BJ (cell line): ENCODE results near the gene ERF. TPM values are rescaled to one million over a fixed set of nuclear protein-coding genes. Genes with fewer than 3 reads are reported as not detected.
"Not testable (repeated sequence)": the region's sequence is repeated elsewhere in the genome, so short reads cannot be mapped to it uniquely, and the experiment has no call there.

ENCODE experiments used
- CTCF ChIA-PET: fragments of 350-600 bp; formaldehyde crosslinking; extraction: SDS; loops from one replicate; lab custom pipeline; 2021; ENCODE audit warnings: antibody characterized with exemption, inconsistent platforms; lab: Yijun Ruan, JAX
- POLR2A ChIA-PET: fragments of 300-600 bp; sonication (Branson Sonifier 250); formaldehyde crosslinking; extraction: SDS; loops from one replicate; lab custom pipeline; 2021; ENCODE audit warnings: antibody characterized with exemption; lab: Charles Lee
- DNase-seq: peaks from one replicate; pipeline ENCODE4 v3.0.0-alpha.2; 2011; ENCODE audit warnings: low read depth
- H3K27me3 ChIP-seq: 2 replicates; pipeline ENCODE4 v1.6.0; 2011; ENCODE audit warnings: low read length; ENCODE audit not compliant: control insufficient read depth, insufficient read depth
- H3K36me3 ChIP-seq: 2 replicates; pipeline ENCODE4 v1.5.1; 2011; ENCODE audit warnings: low read length; ENCODE audit not compliant: control insufficient read depth, insufficient read depth
- H3K4me3 ChIP-seq: 2 replicates; pipeline ENCODE4 v1.5.1; 2011; ENCODE audit warnings: low read depth, mild to moderate bottlenecking, control low read depth, low read length
- CTCF ChIP-seq: IDR thresholded peaks from 2 replicates; pipeline ENCODE4 v1.5.1; 2011; ENCODE audit warnings: low read depth, mild to moderate bottlenecking, control low read depth, inconsistent platforms, low read length, moderate library complexity; ENCODE audit not compliant: insufficient read depth
- polyA plus RNA-seq: library from polyadenylated mRNA; depleted of rRNA; stranded (reverse); fragments of >200 nt; gene quantifications from 2 replicates; pipeline ENCODE4 v1.2.3, GENCODE V29; 2011

ERF gene
- polyA plus RNA-seq, 1 experiment, result 51.4 TPM

GRCh38 chr19:42269478-42270345 lies 14.8 kb upstream of the ERF start:
- CTCF ChIA-PET, result interaction anchor here (1.6 to 4.2 kb wide), 3 partner anchors 10 to 26 kb away, joined by 9 to 20 read pairs (median 18); partner anchors contain the start of gene GSK3A
- Histone ChIP-seq H3K36me3 (peaks cover 18% of the 10 kb centered on the region), H3K4me3 (peak overlapping the region; percentile 87), H3K27me3 (no peaks in the 10 kb centered on the region)
- no peak for TF ChIP-seq CTCF
- POLR2A ChIA-PET, result no interaction called here
- no peak for DNase-seq

- H3K4me3 ChIP-seq, result peak within 1 kb of the TSS; percentile 87
- TF ChIP-seq CTCF, result no peak
- no peaks in the 10 kb centered on the region for H3K27me3 ChIP-seq
- ChIA-PET POLR2A (no interaction called here), CTCF (interaction anchor here (2.2 to 4.2 kb wide), 2 partner anchors 11 to 23 kb away, joined by 18 to 20 read pairs; no protein-coding TSS in a partner anchor)
- H3K36me3 ChIP-seq, result peaks cover 12% of the 10 kb centered on the region
- DNase-seq, result peak; percentile 100
These were observed 14.0 kb upstream of the ERF start, which contains the start of gene CIC for GRCh38 chr19:42268704-42269477. Gene CIC, plus strand, starts transcription at chr19:42269252. Its CDS starts 2,532 bp downstream, at chr19:42271784.

- POLR2A ChIA-PET, result no interaction called here
- Histone ChIP-seq H3K27me3 (no peaks in the 10 kb centered on the region), H3K4me3 (peak overlapping the region; percentile 78), H3K36me3 (peaks cover 6% of the 10 kb centered on the region)
- DNase-seq, result peak; percentile 96
- CTCF ChIA-PET, result interaction anchor here (0.9 to 1.0 kb wide), 2 partner anchors 12 to 22 kb away, joined by 3 to 8 read pairs; no protein-coding TSS in a partner anchor
- TF ChIP-seq CTCF, result no peak
These were observed 13.3 kb upstream of the ERF start for GRCh38 chr19:42268142-42268703.

- CTCF ChIA-PET, result interaction anchor here (0.9 to 1.0 kb wide), 2 partner anchors 12 to 22 kb away, joined by 3 to 8 read pairs; no protein-coding TSS in a partner anchor
- H3K4me3 ChIP-seq, result peak overlapping the region; percentile 78
- no peak for DNase-seq
- POLR2A ChIA-PET, result no interaction called here
- TF ChIP-seq CTCF, result no peak
- H3K27me3 ChIP-seq, result no peaks in the 10 kb centered on the region
- peaks cover 5% of the 10 kb centered on the region for H3K36me3 ChIP-seq
These were observed 12.8 kb upstream of the ERF start for GRCh38 chr19:42267644-42268141.

GRCh38 chr19:42266928-42267603 lies 12.1 kb upstream of the ERF start:
- H3K36me3 ChIP-seq, POLR2A ChIA-PET, H3K4me3 ChIP-seq, H3K27me3 ChIP-seq, DNase-seq: not testable (repeated sequence)
- CTCF ChIA-PET, result interaction anchor here (0.9 to 1.0 kb wide), 2 partner anchors 13 to 21 kb away, joined by 3 to 8 read pairs; no protein-coding TSS in a partner anchor

GRCh38 chr19:42266105-42266504 lies 11.2 kb upstream of the ERF start:
- H3K27me3 ChIP-seq, H3K4me3 ChIP-seq, H3K36me3 ChIP-seq, POLR2A ChIA-PET, DNase-seq: not testable (repeated sequence)
- CTCF ChIA-PET, result interaction anchor here (0.7 to 1.0 kb wide), 2 partner anchors 10 to 13 kb away, joined by 3 to 4 read pairs; no protein-coding TSS in a partner anchor
